Inferior parietal cortex (tissue), 1 donor: ENCODE measurements around the gene GREM1.

Experiments used
- DNase-seq: peaks from one replicate; pipeline ENCODE4 v3.0.0-alpha.2; 2016; ENCODE audit errors: extremely low spot score

Gene GREM1

GRCh38 chr15:32717426-32718226, at the start of gene GREM1:
Gene GREM1 (plus strand): TSS chr15:32718004. CDS start chr15:32730691, 12,687 bp downstream.
- DNase-seq = no peak

GRCh38 chr15:32668942-32669341, 48.9 kb upstream of the GREM1 start:
- no peak for DNase-seq

GRCh38 chr15:32669896-32670611, 47.8 kb upstream of the GREM1 start:
- DNase-seq = peak; percentile 82

- no peak for DNase-seq
These were observed 47.2 kb upstream of the GREM1 start for GRCh38 chr15:32670623-32671022.

GRCh38 chr15:32671339-32672325, 46.2 kb upstream of the GREM1 start:
- DNase-seq = peak; percentile 60

GRCh38 chr15:32674681-32675080, 43.1 kb upstream of the GREM1 start:
- DNase-seq = no peak

- DNase-seq = no peak
These were observed 42.3 kb upstream of the GREM1 start for GRCh38 chr15:32675466-32675865.

- DNase-seq = no peak
These were observed 41.6 kb upstream of the GREM1 start for GRCh38 chr15:32676169-32676568.

GRCh38 chr15:32677238-32677750, 40.5 kb upstream of the GREM1 start:
- no peak for DNase-seq

- no peak for DNase-seq
These were observed 38.5 kb upstream of the GREM1 start for GRCh38 chr15:32679298-32679690.

- DNase-seq = no peak
These were observed 35.2 kb upstream of the GREM1 start for GRCh38 chr15:32682569-32682968.

- DNase-seq = no peak
These were observed 34.7 kb upstream of the GREM1 start for GRCh38 chr15:32682977-32683630.

GRCh38 chr15:32683906-32684584, 33.8 kb upstream of the GREM1 start:
- DNase-seq = no peak

- no peak for DNase-seq
These were observed 32.2 kb upstream of the GREM1 start for GRCh38 chr15:32685576-32685975.

GRCh38 chr15:32687556-32687955, 30.2 kb upstream of the GREM1 start:
- DNase-seq = no peak

- DNase-seq = no peak
These were observed 29.6 kb upstream of the GREM1 start for GRCh38 chr15:32688151-32688639.

- DNase-seq = no peak
These were observed 26.7 kb upstream of the GREM1 start for GRCh38 chr15:32690941-32691688.

GRCh38 chr15:32691689-32692038, 26.1 kb upstream of the GREM1 start:
- DNase-seq = no peak

- no peak for DNase-seq
These were observed 25.5 kb upstream of the GREM1 start for GRCh38 chr15:32692286-32692685.
